HG03439 (cell line): Measurements from ENCODE around the gene ARMC8.

ENCODE experiments used
- ATAC-seq: cut with Tn5 transposase; IDR thresholded peaks from one replicate; pipeline ENCODE4 v1.9.1; 2021; ENCODE audit warnings: mild to moderate bottlenecking, moderate library complexity; ENCODE audit not compliant: unreplicated experiment

Gene ARMC8

GRCh38 chr3:138340511-138340910 is 153.4 kb downstream of the ARMC8 start:
- ATAC-seq = no peak

GRCh38 chr3:138344754-138345153 is 157.7 kb downstream of the ARMC8 start:
- ATAC-seq = no peak
